Measurements from ENCODE around the gene RNF183.

Gene RNF183

DNA sequence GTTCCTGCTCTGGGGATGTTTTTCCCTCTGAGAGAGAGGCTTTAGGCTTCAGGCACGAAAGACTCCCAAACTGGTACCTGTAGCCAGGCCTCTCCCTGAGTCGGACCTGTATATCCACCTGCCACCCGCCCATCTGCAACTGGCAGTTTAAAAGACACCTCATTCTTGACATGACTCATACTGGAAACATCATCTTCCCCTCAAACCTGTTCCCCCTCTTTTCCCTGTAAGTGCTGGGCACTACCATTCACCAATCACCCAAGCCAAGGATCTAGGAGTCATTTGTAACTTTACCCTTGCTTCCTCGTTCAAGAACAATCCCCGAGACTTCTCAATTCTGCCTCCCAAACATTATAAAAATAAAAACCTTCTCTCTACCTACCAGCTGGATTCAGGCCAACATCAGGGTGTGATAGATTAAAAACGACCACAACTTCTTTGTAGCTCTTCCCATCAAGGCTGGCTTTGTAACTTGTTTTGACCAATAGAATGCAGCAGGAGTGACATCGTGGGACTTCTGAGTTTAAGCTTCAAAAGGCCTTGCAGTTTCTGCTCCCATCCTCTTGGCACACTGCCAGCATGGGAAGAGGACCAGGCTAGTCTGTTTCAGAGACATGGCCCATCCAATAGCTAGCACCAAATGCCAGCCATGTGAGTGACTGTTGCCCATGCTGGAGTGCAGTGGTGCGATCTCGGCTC is 38.7 kb upstream of the RNF183 start:
- Histone ChIP-seq H3K27ac (ENCODE audit: low read length) (no peak overlapping the region), H3K36me3 (ENCODE audit: control insufficient read depth in 1 of 2, insufficient read depth in 2 of 2, low read length in 2 of 2) (no peaks in the 10 kb centered on the region), H3K9me3 (ENCODE audit: control insufficient read depth in 1 of 2, low read length in 2 of 2) (no peaks in the 10 kb centered on the region), H3K27me3 (ENCODE audit: low read depth, low read length) (no peaks in the 10 kb centered on the region), H3K4me3 (ENCODE audit: low read depth in 1 of 2, low read length in 2 of 2) (no peak overlapping the region), H3K4me1 (ENCODE audit: control insufficient read depth in 1 of 2, insufficient read depth in 2 of 2, low read length in 2 of 2) (peaks cover 0 to 25% of the 10 kb centered on the region in 2 donors)

DNA sequence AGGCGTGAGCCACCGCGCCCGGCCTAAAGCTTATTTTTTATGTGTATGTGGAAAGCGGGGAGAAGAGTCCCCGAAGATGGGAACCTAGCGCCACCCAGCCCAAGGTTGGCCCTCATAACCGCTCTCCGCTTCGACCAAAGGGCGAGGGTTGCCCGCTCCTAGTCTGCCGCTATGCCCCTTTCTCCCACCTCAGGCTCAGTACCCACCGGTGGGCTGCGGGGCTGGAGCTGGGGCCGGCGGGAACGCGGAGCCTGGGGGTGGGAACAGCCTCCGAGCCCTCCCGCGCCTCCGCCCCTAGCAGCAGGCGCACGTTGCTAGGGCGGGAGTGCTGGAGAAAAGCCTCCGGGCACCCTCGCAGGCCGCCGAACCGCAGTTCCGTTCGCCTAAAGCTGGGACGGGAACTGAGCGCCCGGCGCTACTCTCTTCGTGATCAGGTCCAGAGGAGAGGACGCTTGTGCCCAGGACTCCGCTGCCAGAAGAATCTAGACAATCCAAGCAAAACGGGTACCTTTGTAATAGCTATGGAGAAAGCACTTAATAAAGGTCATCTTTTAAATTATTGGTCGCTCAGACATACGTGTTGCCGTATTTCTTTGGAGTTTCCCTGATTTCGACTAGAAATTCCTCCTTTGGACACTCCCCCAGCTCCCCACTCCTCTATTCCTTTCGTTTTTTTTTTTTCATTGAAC is 37.0 kb upstream of the RNF183 start, which contains the start of gene WDR31:
Gene WDR31, minus strand, starts transcription at position 265 of the 689 bp plus-strand sequence. CDS start 8,253 bp downstream, outside the sequence.
- no peaks in the 10 kb centered on the region for H3K36me3 ChIP-seq (ENCODE audit: control insufficient read depth in 1 of 2, insufficient read depth in 2 of 2, low read length in 2 of 2)
- H3K27me3 ChIP-seq (ENCODE audit: low read depth, low read length) = no peaks in the 10 kb centered on the region
- H3K27ac ChIP-seq (ENCODE audit: low read length) = peak within 1 kb of the TSS; percentile 81
- peak within 1 kb of the TSS; percentile 79 to 84 for H3K4me3 ChIP-seq (ENCODE audit: low read depth in 1 of 2, low read length in 2 of 2)
- H3K4me1 ChIP-seq (ENCODE audit: control insufficient read depth in 1 of 2, insufficient read depth in 2 of 2, low read length in 2 of 2) = peaks cover 0 to 25% of the 10 kb centered on the region in 2 donors
- no peaks in the 10 kb centered on the region for H3K9me3 ChIP-seq (ENCODE audit: control insufficient read depth in 1 of 2, low read length in 2 of 2)

DNA sequence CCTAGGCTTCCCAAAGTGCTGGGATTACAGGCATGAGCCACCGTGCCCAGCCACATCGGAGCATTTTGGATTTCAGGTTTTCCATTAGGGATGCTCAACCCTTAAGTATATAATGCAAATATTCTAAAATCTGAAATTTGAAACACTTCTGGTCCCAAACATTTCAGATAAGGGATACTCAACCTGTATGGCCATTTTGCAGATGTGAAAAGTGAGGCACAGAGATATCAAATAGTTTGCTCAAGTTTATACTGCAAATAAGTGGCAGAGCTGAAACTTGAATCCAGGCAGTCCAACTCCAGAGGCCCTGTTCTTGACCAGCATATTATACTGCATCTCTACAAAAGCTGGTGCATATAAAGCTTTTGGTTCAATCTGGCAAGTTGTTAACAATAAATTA is 34.5 kb upstream of the RNF183 start:
- H3K36me3 ChIP-seq (ENCODE audit: control insufficient read depth in 1 of 2, insufficient read depth in 2 of 2, low read length in 2 of 2) = no peaks in the 10 kb centered on the region
- no peak overlapping the region for H3K4me3 ChIP-seq (ENCODE audit: low read depth in 1 of 2, low read length in 2 of 2)
- no peaks in the 10 kb centered on the region for H3K27me3 ChIP-seq (ENCODE audit: low read depth, low read length)
- H3K9me3 ChIP-seq (ENCODE audit: control insufficient read depth in 1 of 2, low read length in 2 of 2) = no peaks in the 10 kb centered on the region
- peaks cover 0 to 14% of the 10 kb centered on the region in 2 donors for H3K4me1 ChIP-seq (ENCODE audit: control insufficient read depth in 1 of 2, insufficient read depth in 2 of 2, low read length in 2 of 2)
- no peak overlapping the region for H3K27ac ChIP-seq (ENCODE audit: low read length)

DNA sequence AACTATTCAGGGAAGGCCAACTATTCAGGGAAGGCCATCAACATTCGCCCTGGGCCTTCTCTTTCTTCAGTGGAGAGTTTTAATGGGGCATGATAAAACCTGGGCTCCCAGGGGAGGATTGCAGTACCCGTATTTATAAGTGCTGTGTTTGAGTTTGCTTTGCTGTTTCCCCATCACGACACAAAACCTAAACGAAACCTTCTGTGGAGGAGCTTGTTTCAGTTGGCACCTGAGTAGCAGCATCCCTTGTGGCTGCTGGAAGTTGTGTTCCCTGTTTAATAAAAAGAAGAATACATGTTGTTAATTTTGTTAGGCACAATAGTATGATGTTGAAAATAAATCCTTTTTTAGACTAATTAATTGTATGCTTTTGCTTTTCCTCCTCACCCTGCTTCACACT is 28.6 kb upstream of the RNF183 start:
- Histone ChIP-seq H3K36me3 (ENCODE audit: control insufficient read depth in 1 of 2, insufficient read depth in 2 of 2, low read length in 2 of 2) (peaks cover 5 to 15% of the 10 kb centered on the region in 2 donors), H3K9me3 (ENCODE audit: control insufficient read depth in 1 of 2, low read length in 2 of 2) (no peaks in the 10 kb centered on the region), H3K4me1 (ENCODE audit: control insufficient read depth in 1 of 2, insufficient read depth in 2 of 2, low read length in 2 of 2) (no peaks in the 10 kb centered on the region), H3K4me3 (ENCODE audit: low read depth in 1 of 2, low read length in 2 of 2) (no peak overlapping the region), H3K27me3 (ENCODE audit: low read depth, low read length) (no peaks in the 10 kb centered on the region), H3K27ac (ENCODE audit: low read length) (no peak overlapping the region)

DNA sequence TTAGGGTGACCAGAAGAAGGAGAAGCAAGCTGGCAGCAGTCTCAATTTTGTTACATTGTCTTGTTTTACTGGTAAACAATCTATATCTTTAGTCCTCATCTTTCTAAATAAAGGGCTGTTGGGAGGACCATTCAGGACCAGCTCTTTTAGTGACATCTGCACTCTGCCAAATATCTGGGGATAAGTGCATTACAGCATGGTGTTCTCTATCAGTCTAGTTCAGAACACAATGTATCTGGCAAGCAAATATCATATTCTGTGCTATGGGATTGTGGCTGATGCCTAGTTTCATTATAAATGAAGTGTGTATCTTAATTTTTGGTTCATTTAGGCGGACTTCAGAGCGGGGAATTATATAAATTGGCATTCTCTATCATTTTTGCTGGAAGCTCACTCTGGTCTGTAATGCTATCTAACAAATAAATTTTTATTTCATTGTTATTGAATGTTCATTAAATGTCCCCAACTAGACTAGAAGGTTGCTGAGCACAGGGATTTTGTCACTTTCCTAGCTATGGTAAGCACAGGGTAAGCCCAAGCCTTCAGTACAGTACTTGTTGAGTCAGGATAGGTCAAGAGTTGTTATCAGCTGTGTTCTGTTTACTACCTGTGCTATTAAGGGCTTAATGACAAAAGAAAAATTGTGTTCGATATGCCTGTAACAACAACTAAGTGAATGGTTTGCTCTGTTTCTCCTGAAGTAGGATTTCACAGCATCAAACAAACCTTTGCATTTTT is 25.0 kb upstream of the RNF183 start:
- Histone ChIP-seq H3K9me3 (ENCODE audit: control insufficient read depth in 1 of 2, low read length in 2 of 2) (no peaks in the 10 kb centered on the region), H3K27me3 (ENCODE audit: low read depth, low read length) (no peaks in the 10 kb centered on the region), H3K4me3 (ENCODE audit: low read depth in 1 of 2, low read length in 2 of 2) (no peak overlapping the region), H3K36me3 (ENCODE audit: control insufficient read depth in 1 of 2, insufficient read depth in 2 of 2, low read length in 2 of 2) (peaks cover 5 to 15% of the 10 kb centered on the region in 2 donors), H3K27ac (ENCODE audit: low read length) (no peak overlapping the region), H3K4me1 (ENCODE audit: control insufficient read depth in 1 of 2, insufficient read depth in 2 of 2, low read length in 2 of 2) (no peaks in the 10 kb centered on the region)

DNA sequence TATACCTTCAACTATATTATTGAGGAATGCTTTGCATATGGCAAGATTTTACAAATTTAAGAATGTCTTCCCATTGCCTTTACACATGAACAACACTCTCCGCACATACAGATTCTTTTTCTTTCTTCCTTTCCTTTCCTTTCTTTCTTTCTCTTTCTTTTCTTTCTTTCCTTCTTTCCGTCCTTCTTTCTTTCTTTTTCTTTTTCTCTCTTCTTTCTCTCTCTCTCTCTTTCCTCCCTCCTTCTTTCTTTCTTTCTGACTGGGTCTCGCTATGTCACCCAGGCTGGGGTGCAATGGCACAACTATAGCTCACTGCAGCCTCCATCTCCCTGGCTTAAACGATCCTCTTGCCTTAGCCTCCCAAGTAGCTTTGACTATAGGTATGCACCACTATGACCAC is 23.1 kb upstream of the RNF183 start:
- Histone ChIP-seq H3K36me3 (ENCODE audit: control insufficient read depth in 1 of 2, insufficient read depth in 2 of 2, low read length in 2 of 2) (peaks cover 5 to 13% of the 10 kb centered on the region in 2 donors), H3K4me3 (ENCODE audit: low read depth in 1 of 2, low read length in 2 of 2) (no peak overlapping the region), H3K9me3 (ENCODE audit: control insufficient read depth in 1 of 2, low read length in 2 of 2) (no peaks in the 10 kb centered on the region), H3K27me3 (ENCODE audit: low read depth, low read length) (no peaks in the 10 kb centered on the region), H3K27ac (ENCODE audit: low read length) (no peak overlapping the region), H3K4me1 (ENCODE audit: control insufficient read depth in 1 of 2, insufficient read depth in 2 of 2, low read length in 2 of 2) (no peaks in the 10 kb centered on the region)

DNA sequence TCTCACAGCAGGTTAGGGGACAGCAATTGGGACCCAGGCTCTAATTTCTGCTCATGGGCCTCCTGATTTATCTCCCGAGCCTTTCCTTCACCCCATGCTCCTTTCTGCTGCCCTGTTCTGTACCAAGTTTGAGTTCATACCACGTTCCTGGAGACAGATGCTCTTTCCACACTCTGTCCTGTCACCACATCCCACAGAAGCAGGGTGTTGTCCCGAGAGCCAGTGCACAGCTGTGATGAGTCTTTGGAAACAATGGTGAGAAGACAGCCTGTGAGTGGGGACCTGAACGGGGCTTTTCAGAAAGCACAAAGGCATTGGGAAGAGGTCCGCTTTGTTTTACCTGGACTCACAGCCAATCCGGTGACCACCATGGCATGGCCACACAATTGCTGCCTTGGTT is 19.5 kb upstream of the RNF183 start:
- Histone ChIP-seq H3K27ac (ENCODE audit: low read length) (no peak overlapping the region), H3K36me3 (ENCODE audit: control insufficient read depth in 1 of 2, insufficient read depth in 2 of 2, low read length in 2 of 2) (peaks cover 4 to 25% of the 10 kb centered on the region in 2 donors)

DNA sequence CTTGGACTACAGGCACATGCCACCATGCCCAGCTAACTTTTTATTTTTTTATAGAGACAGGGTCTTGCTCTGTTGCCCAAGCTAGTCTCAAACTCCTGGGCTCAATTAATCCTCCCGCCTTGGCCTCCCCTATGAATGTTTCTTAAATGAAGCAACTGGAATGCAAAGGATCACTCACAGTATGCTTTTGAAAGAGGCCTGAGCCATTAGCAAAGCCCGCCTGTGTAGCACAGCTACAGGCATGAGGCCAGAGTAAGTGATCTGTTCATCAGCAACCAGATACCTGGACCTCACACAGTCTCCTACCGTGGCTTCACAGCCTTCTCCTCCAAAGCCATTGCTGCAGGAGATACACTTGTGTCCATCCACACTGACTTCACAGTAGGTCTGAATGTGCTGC is 16.9 kb upstream of the RNF183 start:
- Histone ChIP-seq H3K36me3 (ENCODE audit: control insufficient read depth in 1 of 2, insufficient read depth in 2 of 2, low read length in 2 of 2) (peaks cover 4 to 25% of the 10 kb centered on the region in 2 donors), H3K4me3 (ENCODE audit: low read depth in 1 of 2, low read length in 2 of 2) (no peak overlapping the region), H3K27ac (ENCODE audit: low read length) (no peak overlapping the region), H3K27me3 (ENCODE audit: low read depth, low read length) (no peaks in the 10 kb centered on the region), H3K4me1 (ENCODE audit: control insufficient read depth in 1 of 2, insufficient read depth in 2 of 2, low read length in 2 of 2) (no peaks in the 10 kb centered on the region), H3K9me3 (ENCODE audit: control insufficient read depth in 1 of 2, low read length in 2 of 2) (no peaks in the 10 kb centered on the region)

More for the DNA sequence above, 19.5 kb upstream of the RNF183 start:
- no peaks in the 10 kb centered on the region for H3K27me3 ChIP-seq (ENCODE audit: low read depth, low read length)
- H3K4me3 ChIP-seq (ENCODE audit: low read depth in 1 of 2, low read length in 2 of 2) = no peak overlapping the region
- no peaks in the 10 kb centered on the region for H3K4me1 ChIP-seq (ENCODE audit: control insufficient read depth in 1 of 2, insufficient read depth in 2 of 2, low read length in 2 of 2)
- no peaks in the 10 kb centered on the region for H3K9me3 ChIP-seq (ENCODE audit: control insufficient read depth in 1 of 2, low read length in 2 of 2)

DNA sequence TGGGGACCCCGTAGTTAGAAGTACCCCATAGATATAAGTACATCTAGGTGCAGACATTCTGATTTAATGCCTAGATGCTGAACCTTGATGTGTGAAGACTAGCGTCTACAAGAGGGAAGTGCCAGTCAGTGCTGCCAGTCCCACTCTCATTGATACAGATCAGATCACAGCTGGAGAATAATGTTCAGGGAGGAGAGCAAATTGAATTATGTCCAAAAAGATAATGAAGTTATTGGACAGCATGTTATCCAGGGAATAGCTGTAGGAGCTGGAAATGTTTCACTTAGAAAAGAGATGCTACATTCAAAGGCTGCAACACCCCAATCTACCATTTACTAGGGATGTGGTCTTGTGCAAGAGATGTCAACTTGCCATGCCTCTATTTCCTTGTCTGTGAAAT is 15.9 kb upstream of the RNF183 start:
- H3K9me3 ChIP-seq (ENCODE audit: control insufficient read depth in 1 of 2, low read length in 2 of 2) = no peaks in the 10 kb centered on the region
- H3K27me3 ChIP-seq (ENCODE audit: low read depth, low read length) = no peaks in the 10 kb centered on the region
- H3K4me1 ChIP-seq (ENCODE audit: control insufficient read depth in 1 of 2, insufficient read depth in 2 of 2, low read length in 2 of 2) = no peaks in the 10 kb centered on the region
- H3K4me3 ChIP-seq (ENCODE audit: low read depth in 1 of 2, low read length in 2 of 2) = no peak overlapping the region
- no peak overlapping the region for H3K27ac ChIP-seq (ENCODE audit: low read length)
- peaks cover 4 to 25% of the 10 kb centered on the region in 2 donors for H3K36me3 ChIP-seq (ENCODE audit: control insufficient read depth in 1 of 2, insufficient read depth in 2 of 2, low read length in 2 of 2)

DNA sequence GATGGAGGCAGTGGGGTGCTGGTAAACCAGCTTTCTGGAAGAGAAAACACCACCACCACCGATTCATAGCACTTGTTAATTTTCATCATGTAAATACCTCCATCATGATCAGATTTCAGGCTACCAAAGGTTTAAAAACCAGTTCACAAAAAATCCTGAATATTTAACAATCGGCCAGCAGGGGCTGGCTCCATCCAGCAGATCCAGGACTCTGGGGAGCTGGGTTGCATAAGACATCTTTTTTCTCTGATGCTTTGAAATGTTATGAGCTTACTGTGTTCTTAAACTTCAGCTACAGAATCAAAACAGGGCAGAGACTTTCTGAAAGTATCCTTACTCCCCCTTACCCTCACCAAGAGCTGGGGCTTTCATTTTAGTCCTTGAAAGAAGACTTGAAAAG is 14.6 kb upstream of the RNF183 start:
- no peak overlapping the region for H3K27ac ChIP-seq (ENCODE audit: low read length)
- H3K4me3 ChIP-seq (ENCODE audit: low read depth in 1 of 2, low read length in 2 of 2) = no peak overlapping the region
- peaks cover 4 to 25% of the 10 kb centered on the region in 2 donors for H3K36me3 ChIP-seq (ENCODE audit: control insufficient read depth in 1 of 2, insufficient read depth in 2 of 2, low read length in 2 of 2)
- H3K27me3 ChIP-seq (ENCODE audit: low read depth, low read length) = no peaks in the 10 kb centered on the region
- no peaks in the 10 kb centered on the region for H3K9me3 ChIP-seq (ENCODE audit: control insufficient read depth in 1 of 2, low read length in 2 of 2)
- no peaks in the 10 kb centered on the region for H3K4me1 ChIP-seq (ENCODE audit: control insufficient read depth in 1 of 2, insufficient read depth in 2 of 2, low read length in 2 of 2)

DNA sequence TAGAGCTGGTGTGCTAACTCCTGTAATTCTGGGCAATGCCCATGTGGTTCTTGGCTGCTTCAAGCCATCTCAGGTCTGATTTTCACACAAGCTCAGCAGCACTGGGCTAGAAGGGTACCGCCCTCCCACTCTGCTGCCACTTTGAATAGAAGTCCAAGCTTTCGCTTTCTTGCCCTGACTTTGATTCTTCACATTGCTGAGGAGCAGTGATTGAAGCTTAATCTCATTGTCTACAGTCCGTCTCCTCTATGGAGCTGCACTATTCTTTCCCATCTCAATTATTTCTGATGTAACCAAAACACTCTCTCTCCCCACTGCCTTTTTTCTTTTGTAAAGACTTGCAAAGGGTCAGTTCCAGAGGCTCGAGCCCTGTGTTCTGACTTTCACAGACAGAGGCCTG is 12.9 kb upstream of the RNF183 start:
- H3K4me3 ChIP-seq (ENCODE audit: low read depth in 1 of 2, low read length in 2 of 2) = no peak overlapping the region
- H3K27ac ChIP-seq (ENCODE audit: low read length) = no peak overlapping the region
- H3K36me3 ChIP-seq (ENCODE audit: control insufficient read depth in 1 of 2, insufficient read depth in 2 of 2, low read length in 2 of 2) = peaks cover 4 to 19% of the 10 kb centered on the region in 2 donors
- H3K27me3 ChIP-seq (ENCODE audit: low read depth, low read length) = no peaks in the 10 kb centered on the region
- no peaks in the 10 kb centered on the region for H3K9me3 ChIP-seq (ENCODE audit: control insufficient read depth in 1 of 2, low read length in 2 of 2)
- H3K4me1 ChIP-seq (ENCODE audit: control insufficient read depth in 1 of 2, insufficient read depth in 2 of 2, low read length in 2 of 2) = no peaks in the 10 kb centered on the region
